ENCODE measurements around the gene CPEB1. TPM values are rescaled to one million over a fixed set of nuclear protein-coding genes. Genes with fewer than 3 reads are reported as not detected.
A peak's percentile ranks its signal among the peaks of the same experiment; 100 is the strongest.

Gene CPEB1
- total and polyA plus RNA-seq, 2 of the 13 experiments (the other 11 are each of a cell fraction or from before 2014, with no cell fraction given): 0.03 to 0.07 TPM

GRCh38 chr15:82535566-82536408 lies 111.4 kb downstream of the CPEB1 start (continued):
- TF ChIP-seq ZNF687 (CRISPR knock-in tag; IDR thresholded peaks at IDR 0.05) (peak; percentile 33; the same call in 1 of the 2 replicates), PCBP1 (IDR thresholded peaks at IDR 0.05; ENCODE audit: borderline replicate concordance, low read depth, low read length) (no peak), ZNF878 (CRISPR knock-in tag; IDR thresholded peaks at IDR 0.05) (no peak), MED8 (CRISPR knock-in tag; IDR thresholded peaks at IDR 0.05; ENCODE audit: insufficient replicate concordance) (no peak), ARNT (IDR thresholded peaks at IDR 0.05) (no peak), ZNF841 (CRISPR knock-in tag; IDR thresholded peaks at IDR 0.05; ENCODE audit: borderline replicate concordance) (no peak), SYNCRIP (IDR thresholded peaks at IDR 0.05; ENCODE audit: insufficient read depth, low read depth, low read length) (no peak), GTF3A (CRISPR knock-in tag; conservative IDR thresholded peaks at IDR 0.05) (no peak), ZNF513 (CRISPR knock-in tag; conservative IDR thresholded peaks at IDR 0.05) (no peak), MED1 (CRISPR knock-in tag; IDR thresholded peaks at IDR 0.05) (0 out of 2 replicates have a peak, but pooled peaks have one; percentile 28), RFXANK (CRISPR knock-in tag; IDR thresholded peaks at IDR 0.05) (no peak), FLYWCH1 (CRISPR knock-in tag; IDR thresholded peaks at IDR 0.05) (no peak), RFXAP (CRISPR knock-in tag; IDR thresholded peaks at IDR 0.05; ENCODE audit: borderline replicate concordance) (no peak), RFX5 (IDR thresholded peaks at IDR 0.05; ENCODE audit: low read depth, low read length) (no peak), SETDB1 (CRISPR knock-in tag; IDR thresholded peaks at IDR 0.05; ENCODE audit: borderline replicate concordance) (no peak), ZNF607 (CRISPR knock-in tag; IDR thresholded peaks at IDR 0.05; ENCODE audit: borderline replicate concordance) (no peak), ZFP90 (CRISPR knock-in tag; IDR thresholded peaks at IDR 0.05; ENCODE audit: borderline replicate concordance) (no peak), NCOA2 (CRISPR knock-in tag; IDR thresholded peaks at IDR 0.05) (peak; percentile 33; the same call in 1 of the 2 replicates), ZNF576 (CRISPR knock-in tag; IDR thresholded peaks at IDR 0.05) (no peak), ZC3H4 (CRISPR knock-in tag; IDR thresholded peaks at IDR 0.05; ENCODE audit: borderline replicate concordance) (0 out of 2 replicates have a peak, but pooled peaks have one; percentile 36), FOSL1 (CRISPR knock-in tag; IDR thresholded peaks at IDR 0.05; ENCODE audit: borderline replicate concordance) (no peak), MBNL3 (CRISPR knock-in tag; conservative IDR thresholded peaks at IDR 0.05) (no peak), ZKSCAN5 (CRISPR knock-in tag; IDR thresholded peaks at IDR 0.05) (no peak), SIX4 (CRISPR knock-in tag; IDR thresholded peaks at IDR 0.05) (no peak), CBFB (CRISPR knock-in tag; IDR thresholded peaks at IDR 0.05) (no peak)

All from HepG2 (cell line).